Nephron progenitor cell (in vitro differentiated cells): ENCODE data around the gene PLCB2.
A peak's percentile ranks its signal among the peaks of the same experiment; 100 is the strongest.

Experiments used
- DNase-seq: peaks from one replicate; pipeline ENCODE4 v3.0.0; 2021
- H3K27ac Mint-ChIP-seq: 2 replicates; pipeline ENCODE4 v1.8.0; 2021; ENCODE audit warnings: mild to moderate bottlenecking, moderate library complexity, mixed read lengths
- H3K27me3 Mint-ChIP-seq: 2 replicates; pipeline ENCODE4 v1.8.0; 2021; ENCODE audit warnings: mild to moderate bottlenecking, low read depth, mixed read lengths; ENCODE audit not compliant: poor library complexity
- H3K36me3 Mint-ChIP-seq: 2 replicates; pipeline ENCODE4 v1.8.0; 2021; ENCODE audit warnings: low read depth, mixed read lengths
- H3K4me1 Mint-ChIP-seq: 2 replicates; pipeline ENCODE4 v1.8.0; 2021; ENCODE audit warnings: mixed read lengths
- H3K4me3 Mint-ChIP-seq: 2 replicates; pipeline ENCODE4 v1.8.0; 2021; ENCODE audit warnings: mild to moderate bottlenecking, moderate library complexity, mixed read lengths
- H3K9me3 Mint-ChIP-seq: 2 replicates; pipeline ENCODE4 v1.8.0; 2021; ENCODE audit warnings: mild to moderate bottlenecking, moderate library complexity, mixed read lengths
- CTCF ChIP-seq: fragments of 200-600 bp; sonication (generic); IDR thresholded peaks from 2 replicates; pipeline ENCODE4 v1.5.0; 2021; ENCODE audit warnings: antibody characterized with exemption

PLCB2 gene

GRCh38 chr15:40286061-40286532 is 21.6 kb downstream of the PLCB2 start:
- H3K4me1 Mint-ChIP-seq: peaks cover 26% of the 10 kb centered on the region
- H3K4me3 Mint-ChIP-seq: no peak overlapping the region
- no peaks in the 10 kb centered on the region for H3K36me3 Mint-ChIP-seq
- peaks cover 93% of the 10 kb centered on the region for H3K27me3 Mint-ChIP-seq
- H3K9me3 Mint-ChIP-seq: no peaks in the 10 kb centered on the region
- no peak for DNase-seq
- no peak for TF ChIP-seq CTCF
- no peak overlapping the region for H3K27ac Mint-ChIP-seq

GRCh38 chr15:40285554-40286011 is 22.2 kb downstream of the PLCB2 start:
- Mint-ChIP-seq H3K27me3 (peaks cover 94% of the 10 kb centered on the region), H3K9me3 (no peaks in the 10 kb centered on the region), H3K36me3 (no peaks in the 10 kb centered on the region), H3K4me3 (no peak overlapping the region), H3K4me1 (peaks cover 26% of the 10 kb centered on the region), H3K27ac (no peak overlapping the region)
- no peak for DNase-seq
- no peak for TF ChIP-seq CTCF

- no peak overlapping the region for H3K4me3 Mint-ChIP-seq
- peaks cover 26% of the 10 kb centered on the region for H3K4me1 Mint-ChIP-seq
- H3K36me3 Mint-ChIP-seq: no peaks in the 10 kb centered on the region
- TF ChIP-seq CTCF: no peak
- H3K9me3 Mint-ChIP-seq: no peaks in the 10 kb centered on the region
- no peak for DNase-seq
- H3K27me3 Mint-ChIP-seq: peaks cover 94% of the 10 kb centered on the region
- H3K27ac Mint-ChIP-seq: no peak overlapping the region
Observed at GRCh38 chr15:40285151-40285550, 22.6 kb downstream of the PLCB2 start.

- Mint-ChIP-seq H3K4me3 (peak overlapping the region; percentile 15), H3K27me3 (peaks cover 94% of the 10 kb centered on the region), H3K27ac (no peak overlapping the region), H3K36me3 (no peaks in the 10 kb centered on the region), H3K9me3 (no peaks in the 10 kb centered on the region), H3K4me1 (peaks cover 38% of the 10 kb centered on the region)
- DNase-seq: no peak
- no peak for TF ChIP-seq CTCF
Observed at GRCh38 chr15:40283615-40284300, 24.0 kb downstream of the PLCB2 start.

GRCh38 chr15:40282869-40283614 is 24.7 kb downstream of the PLCB2 start, which contains the start of gene ANKRD63:
Gene ANKRD63 (minus strand): TSS chr15:40283064. CDS start chr15:40282586, 478 bp downstream.
- no peak for TF ChIP-seq CTCF
- Mint-ChIP-seq H3K27ac (no peak within 1 kb of the TSS), H3K4me3 (peak within 1 kb of the TSS; percentile 55), H3K9me3 (no peaks in the 10 kb centered on the region), H3K27me3 (peaks cover 94% of the 10 kb centered on the region), H3K4me1 (peaks cover 42% of the 10 kb centered on the region), H3K36me3 (no peaks in the 10 kb centered on the region)
- DNase-seq: peak; percentile 60
